ENCODE results near the gene MITF.

- TF ChIP-seq, protein P1, sequence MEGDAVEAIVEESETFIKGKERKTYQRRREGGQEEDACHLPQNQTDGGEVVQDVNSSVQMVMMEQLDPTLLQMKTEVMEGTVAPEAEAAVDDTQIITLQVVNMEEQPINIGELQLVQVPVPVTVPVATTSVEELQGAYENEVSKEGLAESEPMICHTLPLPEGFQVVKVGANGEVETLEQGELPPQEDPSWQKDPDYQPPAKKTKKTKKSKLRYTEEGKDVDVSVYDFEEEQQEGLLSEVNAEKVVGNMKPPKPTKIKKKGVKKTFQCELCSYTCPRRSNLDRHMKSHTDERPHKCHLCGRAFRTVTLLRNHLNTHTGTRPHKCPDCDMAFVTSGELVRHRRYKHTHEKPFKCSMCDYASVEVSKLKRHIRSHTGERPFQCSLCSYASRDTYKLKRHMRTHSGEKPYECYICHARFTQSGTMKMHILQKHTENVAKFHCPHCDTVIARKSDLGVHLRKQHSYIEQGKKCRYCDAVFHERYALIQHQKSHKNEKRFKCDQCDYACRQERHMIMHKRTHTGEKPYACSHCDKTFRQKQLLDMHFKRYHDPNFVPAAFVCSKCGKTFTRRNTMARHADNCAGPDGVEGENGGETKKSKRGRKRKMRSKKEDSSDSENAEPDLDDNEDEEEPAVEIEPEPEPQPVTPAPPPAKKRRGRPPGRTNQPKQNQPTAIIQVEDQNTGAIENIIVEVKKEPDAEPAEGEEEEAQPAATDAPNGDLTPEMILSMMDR (IDR thresholded peaks at IDR 0.05), result no peak
- no peak for TF ChIP-seq POLR2A (IDR thresholded peaks at IDR 0.05)
Measured at GRCh38 chr3:69985266-69985665, 246.0 kb downstream of the MITF start.

Data from right lobe of liver (tissue), 4 donors.